ENCODE data around the gene ZNF628. TPM values are rescaled to one million over a fixed set of nuclear protein-coding genes. Genes with fewer than 3 reads are reported as not detected.
A peak's percentile ranks its signal among the peaks of the same experiment; 100 is the strongest.

The ZNF628 gene
- total and polyA plus RNA-seq, 5 experiments from 2014 or later: 0.26 to 15.6 (median 0.42) TPM

DNA sequence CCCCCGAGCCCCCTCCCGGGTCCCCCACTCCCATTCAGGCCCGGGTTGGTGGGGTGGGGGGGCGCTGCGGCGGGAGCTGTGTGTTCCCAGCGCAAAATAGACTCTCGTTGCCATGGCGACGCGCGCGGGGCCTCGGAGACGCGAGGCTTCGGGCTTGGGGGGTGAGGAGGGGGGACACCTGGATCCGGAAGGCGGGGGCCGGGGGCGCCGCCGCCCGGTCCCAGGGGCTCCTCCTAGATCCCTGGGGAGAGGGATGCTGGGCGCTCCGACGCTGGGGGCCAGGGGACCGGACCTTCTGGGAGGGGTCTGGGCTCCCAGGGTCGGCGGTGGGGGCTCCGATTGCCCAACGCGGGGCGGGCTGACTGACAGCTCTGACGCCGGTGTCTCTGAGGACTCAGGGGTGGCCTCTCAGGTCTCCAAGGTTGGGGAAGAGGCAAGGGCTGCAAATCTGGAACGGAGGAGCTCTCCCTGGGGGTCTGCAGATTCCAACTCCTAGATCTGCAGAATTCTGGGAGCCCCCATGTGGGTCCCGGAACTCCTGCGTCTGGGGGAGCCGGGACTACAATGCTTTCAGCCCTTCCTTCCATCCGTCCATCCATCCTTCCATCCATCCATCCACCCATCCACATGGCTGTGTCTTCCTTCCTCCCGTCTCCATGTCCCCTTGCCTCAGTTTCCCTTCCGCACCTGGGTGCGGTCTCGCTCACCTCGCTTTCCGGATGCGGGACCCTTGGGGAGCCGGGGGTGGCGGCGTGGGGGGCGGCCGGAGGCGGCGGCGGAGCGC lies 24.3 kb upstream of the ZNF628 start:
- Mint-ChIP-seq H3K4me1 (peaks cover 14 to 25% (median 18%) of the 10 kb centered on the region in 4 donors), H3K4me3 (peak overlapping the region in 9 of 10 donors; percentile 36 to 81 (median 75)), H3K27me3 (peaks cover 5 to 27% (median 21%) of the 10 kb centered on the region in 5 donors), H3K9me3 (peaks cover 0 to 2% (median 0%) of the 10 kb centered on the region in 9 donors), H3K36me3 (peaks cover 0 to 17% (median 3%) of the 10 kb centered on the region in 3 donors), H3K27ac (no peak overlapping the region)
- DNase-seq (peak in 8 of 10 donors; percentile 34 to 79 (median 48)), ATAC-seq (peak; percentile 33 to 56)
- POLR2A ChIA-PET: interaction anchor here (0.7 to 1.3 kb wide), 3 partner anchors 24 to 346 kb away, joined by 4 to 5 read pairs (median 4); partner anchors contain the start of genes TMEM238 and ZNF628

DNA sequence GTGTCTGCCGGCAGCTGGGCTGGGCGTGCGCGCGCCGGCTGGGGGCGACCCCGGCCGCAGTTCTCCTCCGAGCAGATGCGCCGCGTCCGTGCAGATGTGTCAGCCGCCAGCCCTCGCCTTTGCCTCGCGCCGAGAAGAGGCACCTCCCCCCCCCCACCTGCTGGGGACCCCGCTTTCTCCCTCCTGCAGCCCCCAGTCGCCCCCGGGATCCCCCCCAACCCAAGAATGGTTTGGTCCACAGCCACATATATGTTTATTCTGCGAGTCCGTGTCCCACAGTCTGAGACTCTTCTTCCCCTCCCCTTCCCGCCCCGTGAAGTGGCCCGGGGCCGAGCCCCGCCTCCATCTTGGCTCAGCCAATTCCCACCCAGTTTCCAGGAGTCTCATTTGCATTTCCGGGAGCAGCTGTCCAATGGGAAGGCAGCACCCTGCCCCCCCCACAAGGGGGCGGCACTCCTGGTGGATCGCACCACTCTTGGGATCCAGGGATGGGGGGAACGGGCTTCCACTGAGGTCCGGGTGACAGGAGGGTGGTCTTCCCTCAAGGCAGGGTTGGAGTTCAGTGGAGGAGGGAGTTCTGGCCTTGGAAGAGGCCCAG lies 23.6 kb upstream of the ZNF628 start:
- POLR2A ChIA-PET: interaction anchor here (1.2 to 1.3 kb wide), 2 partner anchors 68 to 199 kb away, joined by 3 to 5 read pairs; partner anchors contain the start of gene TMEM238

DNA sequence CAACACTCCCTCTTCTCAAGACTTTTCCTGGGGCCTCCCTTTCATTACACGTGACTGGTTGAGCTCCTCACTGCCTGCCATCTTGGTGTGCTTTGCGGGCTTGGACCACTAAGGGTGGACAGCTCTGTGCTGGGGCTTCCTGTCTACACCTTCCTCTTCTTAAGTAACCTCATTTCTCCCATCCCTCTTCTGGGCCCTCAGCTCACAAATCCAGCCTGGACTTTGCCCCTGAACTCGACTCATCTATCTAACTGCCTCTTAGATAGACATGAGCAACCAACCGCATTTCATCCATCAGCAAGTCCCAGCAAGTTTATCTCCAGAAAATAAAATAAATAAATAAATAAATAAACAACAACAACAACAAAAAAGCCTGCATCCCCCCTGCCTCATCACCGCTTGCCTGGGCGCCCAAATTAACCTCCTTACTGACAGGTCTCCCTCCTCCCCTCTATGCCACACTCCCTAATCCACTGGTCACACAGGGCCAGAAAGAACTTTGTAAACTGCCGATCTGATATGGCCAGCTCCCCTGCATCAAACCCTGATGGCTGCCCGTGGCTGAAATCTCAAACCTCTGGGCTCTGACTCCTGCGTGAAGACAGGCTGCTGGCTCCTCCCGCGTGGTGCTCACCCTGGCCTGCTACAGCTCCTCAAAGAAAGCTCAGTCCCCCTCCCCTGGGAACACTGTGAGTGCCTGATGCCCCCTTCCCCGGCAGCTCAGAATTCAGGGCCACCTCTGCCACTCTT lies 22.7 kb upstream of the ZNF628 start:
- H3K4me1 Mint-ChIP-seq: peaks cover 14 to 25% (median 19%) of the 10 kb centered on the region in 4 donors
- H3K27me3 Mint-ChIP-seq: peaks cover 5 to 27% (median 21%) of the 10 kb centered on the region in 5 donors
- no peak for ATAC-seq
- peaks cover 0 to 2% (median 0%) of the 10 kb centered on the region in 9 donors for H3K9me3 Mint-ChIP-seq
- H3K27ac Mint-ChIP-seq: peak overlapping the region in 4 of 10 donors; percentile 7 to 83 (median 28)
- H3K36me3 Mint-ChIP-seq: peaks cover 0 to 17% (median 3%) of the 10 kb centered on the region in 3 donors
- H3K4me3 Mint-ChIP-seq: peak overlapping the region; percentile 23 to 84 (median 66)
- POLR2A ChIA-PET: interaction anchor here (1.2 to 1.3 kb wide), 2 partner anchors 69 to 200 kb away, joined by 3 to 5 read pairs; partner anchors contain the start of gene TMEM238
- no peak for DNase-seq

More for the DNA sequence above, 23.6 kb upstream of the ZNF628 start:
- peaks cover 0 to 2% (median 0%) of the 10 kb centered on the region in 9 donors for H3K9me3 Mint-ChIP-seq
- peaks cover 14 to 25% (median 18%) of the 10 kb centered on the region in 4 donors for H3K4me1 Mint-ChIP-seq
- peaks cover 5 to 27% (median 21%) of the 10 kb centered on the region in 5 donors for H3K27me3 Mint-ChIP-seq
- ATAC-seq: peak; percentile 38 to 56
- peak in 6 of 10 donors; percentile 35 to 71 (median 38) for DNase-seq
- peak overlapping the region in 9 of 10 donors; percentile 23 to 84 (median 68) for H3K4me3 Mint-ChIP-seq
- H3K36me3 Mint-ChIP-seq: peaks cover 0 to 17% (median 3%) of the 10 kb centered on the region in 3 donors
- no peak overlapping the region for H3K27ac Mint-ChIP-seq

DNA sequence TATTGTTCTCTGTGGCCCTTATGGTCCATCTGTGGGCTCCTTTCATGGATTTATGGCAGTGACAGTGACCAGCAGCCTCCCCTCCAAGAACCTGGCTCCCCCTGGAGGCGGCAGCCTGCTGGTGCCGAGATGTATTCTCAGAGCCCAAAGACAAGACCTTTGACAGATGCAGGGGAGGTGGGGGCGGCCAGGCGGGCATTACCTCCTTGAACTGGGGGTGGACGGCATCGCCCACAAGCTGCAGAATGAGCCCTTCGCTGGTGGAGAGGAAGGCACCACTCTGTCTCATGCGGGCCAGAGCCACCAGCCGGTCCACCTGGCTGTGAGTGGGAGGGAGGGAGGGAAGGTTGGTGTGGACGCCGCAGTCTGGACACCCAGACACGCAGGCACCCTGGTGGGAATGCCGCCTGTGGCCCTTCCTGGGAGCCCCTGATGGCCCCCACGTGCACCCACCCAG lies 21.6 kb upstream of the ZNF628 start:
- DNase-seq: peak in 7 of 10 donors; percentile 35 to 74 (median 40)
- ATAC-seq: no peak
- Mint-ChIP-seq H3K36me3 (peaks cover 0 to 16% (median 3%) of the 10 kb centered on the region in 3 donors), H3K27ac (no peak overlapping the region), H3K27me3 (peaks cover 5 to 26% (median 21%) of the 10 kb centered on the region in 5 donors), H3K9me3 (peaks cover 0 to 2% (median 0%) of the 10 kb centered on the region in 9 donors), H3K4me1 (peaks cover 16 to 27% (median 20%) of the 10 kb centered on the region in 4 donors), H3K4me3 (peak overlapping the region in 2 of 10 donors; percentile 53 to 55)
- POLR2A ChIA-PET: no interaction called here

DNA sequence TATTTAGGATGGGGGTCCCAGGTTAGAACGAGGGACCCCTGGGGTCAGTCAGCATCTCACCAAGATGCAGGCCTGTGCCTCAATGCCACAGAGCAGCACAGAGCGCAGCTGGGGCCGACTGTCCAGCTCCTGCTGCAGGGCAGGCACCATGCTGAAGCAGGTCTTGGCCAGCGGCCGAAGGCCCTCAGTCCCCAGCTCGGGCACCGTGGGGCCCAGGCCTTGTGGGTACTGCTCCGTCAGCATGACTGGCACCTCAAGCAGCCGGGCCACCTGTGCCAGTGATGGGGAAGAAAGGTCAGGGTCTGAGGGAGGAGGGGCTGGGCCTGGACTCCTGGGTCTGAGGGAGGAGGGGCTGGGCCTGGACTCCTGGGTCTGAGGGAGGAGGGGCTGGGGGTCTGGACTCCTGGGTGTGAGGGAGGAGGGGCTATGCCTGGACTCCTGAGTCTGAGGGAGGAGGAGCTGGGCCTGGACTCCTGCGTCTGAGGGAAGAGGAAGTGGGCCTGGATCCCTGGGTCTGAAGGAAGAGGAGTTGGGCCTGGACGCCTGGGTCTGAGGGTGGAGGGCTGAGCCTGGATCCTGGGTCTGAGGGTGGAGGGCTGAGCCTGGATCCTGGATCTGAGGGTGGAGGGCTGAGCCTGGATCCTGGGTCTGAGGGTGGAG lies 20.7 kb upstream of the ZNF628 start:
- Mint-ChIP-seq H3K27ac (no peak overlapping the region), H3K27me3 (peaks cover 5 to 24% (median 16%) of the 10 kb centered on the region in 5 donors), H3K9me3 (peaks cover 0 to 2% (median 0%) of the 10 kb centered on the region in 9 donors), H3K4me3 (no peak overlapping the region), H3K4me1 (peaks cover 18 to 31% (median 27%) of the 10 kb centered on the region in 4 donors), H3K36me3 (peaks cover 0 to 13% (median 3%) of the 10 kb centered on the region in 3 donors)
- DNase-seq: no peak
- POLR2A ChIA-PET: no interaction called here
- ATAC-seq: no peak

DNA sequence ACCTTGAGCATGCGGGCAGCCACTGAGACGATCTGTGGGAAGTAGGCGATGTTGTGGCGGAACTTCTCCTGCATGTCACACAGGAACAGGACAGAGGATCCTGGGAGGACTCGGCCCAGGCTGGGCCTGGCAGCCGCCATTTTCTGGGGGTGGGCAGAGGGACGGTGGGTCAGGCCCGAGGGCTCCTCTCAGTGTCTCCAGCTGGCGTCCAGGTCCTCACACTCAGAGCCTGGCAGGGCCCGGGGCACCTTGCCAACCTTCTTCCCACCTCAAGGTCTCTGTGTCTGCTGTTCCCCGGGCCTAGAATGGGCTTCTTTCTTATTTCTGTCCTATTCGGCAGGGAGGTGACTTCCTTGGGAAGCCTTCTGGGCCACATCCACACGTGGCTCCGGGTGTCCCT lies 20.1 kb upstream of the ZNF628 start:
- POLR2A ChIA-PET: no interaction called here
- peaks cover 21 to 32% (median 28%) of the 10 kb centered on the region in 4 donors for H3K4me1 Mint-ChIP-seq
- DNase-seq: no peak

DNA sequence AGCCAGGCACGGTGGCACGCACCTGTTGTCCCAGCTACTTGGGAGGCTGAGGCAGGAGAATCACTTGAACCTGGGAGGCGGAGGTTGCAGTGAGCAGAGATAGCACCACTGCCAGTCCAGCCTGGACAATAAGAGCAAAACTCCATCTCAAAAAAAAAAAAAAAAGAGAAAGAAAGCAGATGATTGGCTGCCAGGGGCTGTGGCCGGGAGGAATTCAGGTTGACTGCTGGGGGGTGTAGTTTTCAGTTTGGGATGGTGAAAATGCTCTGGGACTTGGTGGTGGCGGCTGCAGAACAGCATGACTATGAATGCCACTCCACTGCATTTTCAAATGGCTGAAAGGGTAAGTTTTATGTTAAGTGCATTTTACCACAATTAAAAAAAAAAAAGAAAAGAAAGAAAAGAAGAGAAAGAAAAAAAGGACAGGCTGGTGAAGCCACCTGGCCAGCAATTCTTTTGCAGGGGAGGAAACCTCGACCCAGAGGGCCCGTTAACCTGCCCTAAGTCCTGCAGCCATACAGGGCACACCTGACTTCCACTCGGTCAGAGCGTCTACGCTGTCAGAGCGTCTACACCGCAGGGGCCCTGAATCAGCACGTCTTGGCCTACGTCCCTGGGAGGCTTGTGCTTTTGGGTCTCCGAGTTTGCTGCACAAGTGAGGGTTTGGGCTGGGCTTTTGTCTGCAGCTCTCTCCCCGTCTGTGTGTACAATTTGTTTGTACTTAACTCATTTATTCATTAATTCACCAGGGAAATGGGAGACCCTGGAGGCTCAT lies 18.5 kb upstream of the ZNF628 start:
- H3K27ac Mint-ChIP-seq: peak overlapping the region in 1 of 10 donors; percentile 27
- no peak overlapping the region for H3K4me3 Mint-ChIP-seq
- ATAC-seq (no peak), DNase-seq (no peak)
- H3K36me3 Mint-ChIP-seq: peaks cover 0 to 13% (median 3%) of the 10 kb centered on the region in 3 donors
- H3K27me3 Mint-ChIP-seq: peaks cover 5 to 18% (median 10%) of the 10 kb centered on the region in 5 donors
- H3K4me1 Mint-ChIP-seq: peaks cover 24 to 38% (median 33%) of the 10 kb centered on the region in 4 donors
- H3K9me3 Mint-ChIP-seq: peaks cover 0 to 2% (median 0%) of the 10 kb centered on the region in 9 donors
- POLR2A ChIA-PET: interaction anchor here (0.6 kb wide), 1 partner anchor 10 kb away, joined by 3 read pairs; no protein-coding TSS in a partner anchor

More for the DNA sequence above, 20.1 kb upstream of the ZNF628 start:
- Mint-ChIP-seq H3K4me3 (no peak overlapping the region), H3K27ac (peak overlapping the region in 1 of 10 donors; percentile 37), H3K36me3 (peaks cover 0 to 13% (median 3%) of the 10 kb centered on the region in 3 donors), H3K27me3 (peaks cover 5 to 24% (median 14%) of the 10 kb centered on the region in 5 donors), H3K9me3 (peaks cover 0 to 2% (median 0%) of the 10 kb centered on the region in 9 donors)
- ATAC-seq: no peak

DNA sequence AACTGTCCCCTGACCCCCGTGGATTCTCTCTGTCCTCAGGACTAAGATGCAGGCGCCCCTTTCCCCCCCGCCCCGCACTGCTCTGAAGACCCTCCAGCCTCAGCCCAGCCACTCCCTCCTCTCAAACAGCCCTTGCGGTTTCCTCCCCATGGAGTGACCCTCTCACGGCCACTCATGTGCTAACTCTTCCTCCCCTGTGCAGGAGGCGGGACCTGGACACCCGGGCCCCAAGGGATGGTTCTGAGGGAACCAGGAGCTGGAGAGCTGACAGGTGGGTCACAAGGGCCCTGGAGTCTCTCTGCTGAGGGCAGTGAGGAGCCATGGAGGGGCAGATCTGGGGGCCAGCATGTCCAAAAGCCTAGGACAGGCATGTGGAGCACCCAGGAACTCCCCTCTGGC lies 16.9 kb upstream of the ZNF628 start:
- POLR2A ChIA-PET: interaction anchor here (1.1 kb wide), 1 partner anchor 52 kb away, joined by 3 read pairs; the partner anchor contains the start of gene UBE2S
- Mint-ChIP-seq H3K4me3 (peak overlapping the region in 3 of 10 donors; percentile 89 to 94 (median 92)), H3K4me1 (peaks cover 15 to 35% (median 24%) of the 10 kb centered on the region in 4 donors), H3K27me3 (peaks cover 0 to 8% (median 0%) of the 10 kb centered on the region in 5 donors), H3K9me3 (no peaks in the 10 kb centered on the region), H3K36me3 (peaks cover 0 to 9% (median 3%) of the 10 kb centered on the region in 3 donors), H3K27ac (peak overlapping the region in 2 of 10 donors; percentile 22 to 53)
- DNase-seq (no peak), ATAC-seq (no peak)

DNA sequence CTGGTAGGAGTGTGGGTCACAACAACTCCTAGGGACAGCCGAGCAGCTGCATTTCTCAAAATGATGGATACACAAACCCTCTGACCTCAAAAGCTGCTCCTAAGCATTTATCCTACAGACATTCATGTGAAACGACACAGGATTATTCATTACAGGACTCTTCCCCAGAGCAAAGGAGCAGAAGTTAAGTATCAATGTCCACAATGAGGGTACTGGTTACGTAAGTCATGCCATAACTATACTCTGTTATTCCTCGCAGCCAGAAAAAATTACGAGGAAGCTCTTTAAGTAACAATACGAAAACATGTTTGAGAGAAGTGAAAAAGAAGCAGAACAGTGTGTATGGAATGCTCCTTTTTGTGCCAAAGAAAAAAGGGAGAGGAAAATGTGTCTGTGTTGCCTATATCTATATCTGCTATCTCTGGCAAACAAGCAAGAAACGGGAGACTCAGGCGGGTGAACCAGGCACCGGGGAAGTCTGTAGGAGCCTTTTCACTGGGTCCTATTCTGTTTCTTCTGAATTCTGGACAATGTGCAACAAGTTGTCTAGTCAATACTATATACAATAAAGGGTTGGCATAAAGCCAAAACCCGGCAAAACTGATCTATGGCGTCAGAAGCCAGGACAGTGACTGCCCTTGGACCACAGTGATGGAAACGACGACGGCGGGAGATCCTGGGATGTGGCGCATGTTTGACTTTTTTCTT lies 16.3 kb upstream of the ZNF628 start:
- peak overlapping the region; percentile 45 to 96 (median 64) for H3K27ac Mint-ChIP-seq
- peaks cover 15 to 32% (median 24%) of the 10 kb centered on the region in 4 donors for H3K4me1 Mint-ChIP-seq
- H3K4me3 Mint-ChIP-seq: peak overlapping the region; percentile 88 to 96 (median 91)
- peaks cover 0 to 5% (median 0%) of the 10 kb centered on the region in 3 donors for H3K36me3 Mint-ChIP-seq
- ATAC-seq (no peak), DNase-seq (no peak)
- H3K9me3 Mint-ChIP-seq: no peaks in the 10 kb centered on the region
- peaks cover 0 to 4% (median 0%) of the 10 kb centered on the region in 5 donors for H3K27me3 Mint-ChIP-seq
- POLR2A ChIA-PET: interaction anchor here (0.6 to 1.1 kb wide), 2 partner anchors 53 to 114 kb away, joined by 3 read pairs; partner anchors contain the start of gene UBE2S

DNA sequence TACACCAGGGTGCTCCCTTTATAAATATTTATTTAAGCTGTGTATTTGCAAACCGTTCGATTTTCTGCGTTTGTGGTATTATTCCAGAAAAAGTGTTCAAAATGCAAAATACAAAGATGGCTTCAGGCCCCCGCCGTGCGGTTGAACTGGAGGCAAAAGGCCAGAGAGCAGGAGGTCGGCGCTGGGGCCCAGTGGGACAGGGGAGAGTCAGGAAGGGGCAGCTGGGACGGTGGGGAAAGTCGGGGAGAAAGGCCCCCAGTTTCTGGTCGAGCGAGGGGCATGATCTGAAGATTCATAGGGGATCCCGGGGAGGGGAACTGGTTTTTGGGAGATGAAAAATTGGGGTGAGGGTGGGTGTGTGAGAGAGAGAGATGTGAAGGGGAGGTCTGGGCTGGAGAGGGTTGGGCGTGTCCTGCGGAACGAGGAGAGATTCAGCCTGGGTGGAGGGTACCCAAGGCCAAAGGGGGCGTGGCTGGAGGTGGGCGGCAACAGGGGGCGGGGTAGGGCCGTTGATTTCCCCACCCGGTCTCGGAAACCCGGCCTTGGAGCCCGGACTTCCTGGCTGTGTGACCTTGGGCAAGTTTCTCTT lies 15.7 kb upstream of the ZNF628 start:
- DNase-seq: peak in 1 of 10 donors; percentile 37
- H3K4me3 Mint-ChIP-seq: peak overlapping the region; percentile 88 to 96 (median 91)
- H3K27ac Mint-ChIP-seq: peak overlapping the region in 9 of 10 donors; percentile 3 to 96 (median 92)
- ATAC-seq: no peak
- no peaks in the 10 kb centered on the region for H3K36me3 Mint-ChIP-seq
- POLR2A ChIA-PET: interaction anchor here (0.6 to 2.7 kb wide), 4 partner anchors 16 to 174 kb away, joined by 3 to 24 read pairs (median 4); partner anchors contain the start of genes UBE2S and ZNF628
- H3K27me3 Mint-ChIP-seq: peaks cover 0 to 4% (median 0%) of the 10 kb centered on the region in 5 donors
- H3K9me3 Mint-ChIP-seq: no peaks in the 10 kb centered on the region
- peaks cover 15 to 30% (median 24%) of the 10 kb centered on the region in 4 donors for H3K4me1 Mint-ChIP-seq
